ENCODE data around the gene ZNF480. TPM values are rescaled to one million over a fixed set of nuclear protein-coding genes. Genes with fewer than 3 reads are reported as not detected.
A peak's percentile ranks its signal among the peaks of the same experiment; 100 is the strongest.

The ZNF480 gene
- total and polyA plus RNA-seq, 4 donors: 1.8 to 7.3 (median 3.4) TPM

DNA sequence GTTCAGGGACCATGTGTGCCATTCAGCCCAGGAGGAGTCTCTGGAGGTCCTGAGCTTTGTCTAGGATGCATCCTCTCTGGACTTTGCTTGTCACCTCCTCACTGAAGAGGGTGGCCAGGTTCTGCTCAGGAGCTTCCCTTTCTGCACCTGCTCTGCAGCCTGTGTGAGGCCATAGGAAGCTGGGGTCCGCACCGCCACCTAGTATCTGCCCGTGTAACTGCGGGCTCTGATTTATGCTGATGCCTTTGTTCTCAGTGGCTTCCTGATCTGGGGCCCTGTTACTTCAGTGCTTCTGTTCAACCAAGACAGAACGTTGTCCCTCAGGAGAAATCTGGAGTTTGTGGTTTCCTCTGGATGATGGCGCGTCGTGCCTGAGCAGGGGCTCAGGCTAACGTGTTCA lies 54.5 kb downstream of the ZNF480 start:
- Histone ChIP-seq H3K27ac (ENCODE audit: low read depth in 1 of 2, low read length in 2 of 2) (no peak overlapping the region), H3K4me1 (ENCODE audit: control insufficient read depth in 4 of 4, insufficient read depth in 4 of 4, low read length in 3 of 4) (no peaks in the 10 kb centered on the region), H3K27me3 (ENCODE audit: control insufficient read depth in 4 of 4, insufficient read depth in 4 of 4, low read length in 3 of 4) (no peaks in the 10 kb centered on the region), H3K9ac (ENCODE audit: low read depth in 1 of 2, low read length in 2 of 2) (no peak overlapping the region), H3K4me3 (ENCODE audit: low read depth in 1 of 3, low read length in 3 of 3) (peak overlapping the region in 1 of 3 donors; percentile 5), H3K36me3 (ENCODE audit: control insufficient read depth in 4 of 4, insufficient read depth in 3 of 4, low read depth in 1 of 4, low read length in 3 of 4) (peaks cover 0 to 6% (median 2%) of the 10 kb centered on the region in 4 donors), H3K9me3 (ENCODE audit: control insufficient read depth in 4 of 4, low read length in 3 of 4) (peaks cover 7 to 42% (median 20%) of the 10 kb centered on the region in 4 donors)
- 79% methylated on average over 9 of the region's 9 CpGs for WGBS
- DNase-seq (ENCODE audit: low spot score): no peak
- TF ChIP-seq YY1 (IDR thresholded peaks at IDR 0.05) (no peak), EGR1 (IDR thresholded peaks at IDR 0.05; ENCODE audit: low read depth in 2 of 2) (no peak), FOXA2 (IDR thresholded peaks at IDR 0.05) (no peak), RXRA (IDR thresholded peaks at IDR 0.05) (no peak), RAD21 (IDR thresholded peaks at IDR 0.05) (no peak), NR2F2 (IDR thresholded peaks at IDR 0.05) (no peak)
- TF ChIP-seq, protein P1, sequence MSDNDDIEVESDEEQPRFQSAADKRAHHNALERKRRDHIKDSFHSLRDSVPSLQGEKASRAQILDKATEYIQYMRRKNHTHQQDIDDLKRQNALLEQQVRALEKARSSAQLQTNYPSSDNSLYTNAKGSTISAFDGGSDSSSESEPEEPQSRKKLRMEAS (IDR thresholded peaks at IDR 0.05): no peak
- TF ChIP-seq, protein P2, sequence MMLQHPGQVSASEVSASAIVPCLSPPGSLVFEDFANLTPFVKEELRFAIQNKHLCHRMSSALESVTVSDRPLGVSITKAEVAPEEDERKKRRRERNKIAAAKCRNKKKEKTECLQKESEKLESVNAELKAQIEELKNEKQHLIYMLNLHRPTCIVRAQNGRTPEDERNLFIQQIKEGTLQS (IDR thresholded peaks at IDR 0.05): no peak

DNA sequence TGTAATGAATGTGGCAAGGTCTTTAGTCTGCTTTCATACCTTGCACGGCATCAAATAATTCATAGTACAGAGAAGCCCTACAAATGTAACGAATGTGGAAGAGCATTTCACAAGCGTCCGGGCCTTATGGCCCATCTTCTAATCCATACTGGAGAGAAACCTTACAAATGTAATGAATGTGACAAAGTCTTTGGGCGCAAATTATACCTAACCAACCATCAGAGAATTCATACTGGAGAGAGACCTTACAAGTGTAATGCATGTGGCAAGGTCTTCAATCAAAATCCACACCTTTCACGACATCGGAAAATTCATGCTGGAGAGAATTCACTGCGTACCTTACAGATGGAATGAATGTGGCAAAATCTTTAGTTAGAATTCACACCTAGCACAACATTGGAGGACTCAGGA lies 69.5 kb downstream of the ZNF480 start:
- 97% methylated on average over 8 of the region's 8 CpGs for WGBS
- Histone ChIP-seq H3K27ac (ENCODE audit: low read depth in 1 of 2, low read length in 2 of 2) (no peak overlapping the region), H3K9me3 (ENCODE audit: control insufficient read depth in 4 of 4, low read length in 3 of 4) (peaks cover 27 to 64% (median 34%) of the 10 kb centered on the region in 4 donors), H3K27me3 (ENCODE audit: control insufficient read depth in 4 of 4, insufficient read depth in 4 of 4, low read length in 3 of 4) (no peaks in the 10 kb centered on the region), H3K4me1 (ENCODE audit: control insufficient read depth in 4 of 4, insufficient read depth in 4 of 4, low read length in 3 of 4) (no peaks in the 10 kb centered on the region), H3K36me3 (ENCODE audit: control insufficient read depth in 4 of 4, insufficient read depth in 3 of 4, low read depth in 1 of 4, low read length in 3 of 4) (peaks cover 0 to 2% (median 0%) of the 10 kb centered on the region in 4 donors), H3K4me3 (ENCODE audit: low read depth in 1 of 3, low read length in 3 of 3) (peak overlapping the region in 2 of 3 donors; percentile 22 to 67), H3K9ac (ENCODE audit: low read depth in 1 of 2, low read length in 2 of 2) (no peak overlapping the region)
- no peak for DNase-seq (ENCODE audit: low spot score)
- no peak for TF ChIP-seq JUND (IDR thresholded peaks at IDR 0.05)
- TF ChIP-seq SP1 (IDR thresholded peaks at IDR 0.05): no peak
- TF ChIP-seq YY1 (IDR thresholded peaks at IDR 0.05): no peak
- TF ChIP-seq, protein P3, sequence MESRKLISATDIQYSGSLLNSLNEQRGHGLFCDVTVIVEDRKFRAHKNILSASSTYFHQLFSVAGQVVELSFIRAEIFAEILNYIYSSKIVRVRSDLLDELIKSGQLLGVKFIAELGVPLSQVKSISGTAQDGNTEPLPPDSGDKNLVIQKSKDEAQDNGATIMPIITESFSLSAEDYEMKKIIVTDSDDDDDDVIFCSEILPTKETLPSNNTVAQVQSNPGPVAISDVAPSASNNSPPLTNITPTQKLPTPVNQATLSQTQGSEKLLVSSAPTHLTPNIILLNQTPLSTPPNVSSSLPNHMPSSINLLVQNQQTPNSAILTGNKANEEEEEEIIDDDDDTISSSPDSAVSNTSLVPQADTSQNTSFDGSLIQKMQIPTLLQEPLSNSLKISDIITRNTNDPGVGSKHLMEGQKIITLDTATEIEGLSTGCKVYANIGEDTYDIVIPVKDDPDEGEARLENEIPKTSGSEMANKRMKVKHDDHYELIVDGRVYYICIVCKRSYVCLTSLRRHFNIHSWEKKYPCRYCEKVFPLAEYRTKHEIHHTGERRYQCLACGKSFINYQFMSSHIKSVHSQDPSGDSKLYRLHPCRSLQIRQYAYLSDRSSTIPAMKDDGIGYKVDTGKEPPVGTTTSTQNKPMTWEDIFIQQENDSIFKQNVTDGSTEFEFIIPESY (IDR thresholded peaks at IDR 0.05): no peak
- no peak for TF ChIP-seq FOXA2 (IDR thresholded peaks at IDR 0.05)
- TF ChIP-seq RXRA (IDR thresholded peaks at IDR 0.05): no peak

DNA sequence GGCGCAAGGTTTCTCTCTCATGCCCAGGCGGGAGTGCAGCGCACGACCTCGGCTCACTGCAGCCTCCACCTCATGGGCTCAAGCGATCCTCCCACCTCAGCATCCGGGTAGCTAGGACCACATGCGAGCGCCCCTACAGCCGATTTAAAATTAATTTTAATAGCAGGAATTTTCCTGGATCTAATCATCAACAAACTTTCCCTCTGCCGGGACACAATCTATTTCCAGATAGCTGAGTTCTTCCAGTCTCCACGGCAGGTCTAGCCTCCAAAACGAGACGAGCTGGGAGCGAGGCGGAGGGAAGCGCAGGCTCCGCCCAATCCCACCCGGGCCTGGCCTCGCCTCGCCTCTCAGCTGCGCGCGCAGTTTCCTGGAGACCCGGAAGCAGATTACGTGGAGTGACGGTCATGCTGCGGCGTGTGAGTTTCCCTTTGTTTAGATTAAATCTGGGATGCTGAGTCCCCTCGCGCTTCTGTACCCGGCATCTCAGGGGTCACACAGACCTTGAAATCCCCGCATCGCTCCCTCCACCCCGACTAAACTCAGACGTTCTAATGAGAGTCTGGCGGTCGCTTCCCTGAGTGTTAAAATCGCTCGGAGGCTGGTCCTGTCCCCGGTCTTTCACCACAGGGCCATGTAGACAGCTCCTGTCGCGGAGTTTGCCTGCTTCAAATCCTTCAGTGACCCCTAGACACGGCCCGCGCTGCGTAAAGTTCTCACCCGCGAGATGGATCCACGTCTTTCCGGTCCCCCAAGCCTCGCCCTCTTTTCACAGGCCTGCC lies 72.8 kb downstream of the ZNF480 start, which contains the start of gene ZNF880:
ZNF880 (plus strand) TSS at position 365 of the 782 bp plus-strand sequence; CDS start at position 408, 43 bp downstream.
- DNase-seq (ENCODE audit: low spot score): peak; percentile 85
- H3K9ac ChIP-seq (ENCODE audit: low read depth in 1 of 2, low read length in 2 of 2): peak within 1 kb of the TSS; percentile 39 to 47
- H3K27me3 ChIP-seq (ENCODE audit: control insufficient read depth in 4 of 4, insufficient read depth in 4 of 4, low read length in 3 of 4): no peaks in the 10 kb centered on the region
- no peaks in the 10 kb centered on the region for H3K4me1 ChIP-seq (ENCODE audit: control insufficient read depth in 4 of 4, insufficient read depth in 4 of 4, low read length in 3 of 4)
- H3K9me3 ChIP-seq (ENCODE audit: control insufficient read depth in 4 of 4, low read length in 3 of 4): peaks cover 20 to 62% (median 34%) of the 10 kb centered on the region in 4 donors
- TF ChIP-seq GABPA (IDR thresholded peaks at IDR 0.05 in 1 of 2, conservative IDR thresholded peaks at IDR 0.05 in 1 of 2) (peak in 1 of 2 donors; percentile 90), FOXA2 (IDR thresholded peaks at IDR 0.05) (no peak), EGR1 (IDR thresholded peaks at IDR 0.05; ENCODE audit: low read depth in 2 of 2) (no peak)
- TF ChIP-seq, protein P1 (IDR thresholded peaks at IDR 0.05): peak; percentile 11
- peaks cover 0 to 3% (median 2%) of the 10 kb centered on the region in 4 donors for H3K36me3 ChIP-seq (ENCODE audit: control insufficient read depth in 4 of 4, insufficient read depth in 3 of 4, low read depth in 1 of 4, low read length in 3 of 4)
- WGBS: 6% methylated on average over 52 of the region's 52 CpGs
- H3K4me3 ChIP-seq (ENCODE audit: low read depth in 1 of 3, low read length in 3 of 3): peak within 1 kb of the TSS; percentile 71 to 93 (median 86)
- peak within 1 kb of the TSS; percentile 71 to 89 for H3K27ac ChIP-seq (ENCODE audit: low read depth in 1 of 2, low read length in 2 of 2)

Data from liver (tissue), 9 donors.